ACC112 (cell line): ENCODE measurements around the gene ITGB2.
A peak's percentile ranks its signal among the peaks of the same experiment; 100 is the strongest.

Experiments
- H2AFZ ChIP-seq: fragments of 200-600 bp; sonication (generic); one replicate; pipeline ENCODE4 v1.6.0; 2017; ENCODE audit warnings: antibody characterized with exemption, low read length; ENCODE audit not compliant: unreplicated experiment
- H3K27ac ChIP-seq: fragments of 200-600 bp; sonication (generic); 2 replicates; pipeline ENCODE4 v1.5.1; 2014; ENCODE audit warnings: low read depth, mild to moderate bottlenecking, antibody characterized with exemption, low read length, moderate library complexity
- H3K27me3 ChIP-seq: fragments of 200-600 bp; sonication (generic); 2 replicates; pipeline ENCODE4 v1.6.1; 2014; ENCODE audit warnings: mild to moderate bottlenecking, antibody characterized with exemption, low read length, moderate library complexity, mixed read lengths; ENCODE audit not compliant: insufficient read depth
- H3K36me3 ChIP-seq: fragments of 200-600 bp; sonication (generic); 2 replicates; pipeline ENCODE4 v1.6.1; 2016; ENCODE audit warnings: mild to moderate bottlenecking, antibody characterized with exemption, low read length, moderate library complexity, mixed read lengths; ENCODE audit not compliant: insufficient read depth
- H3K4me1 ChIP-seq: fragments of 200-600 bp; sonication (generic); one replicate; pipeline ENCODE4 v1.6.1; 2016; ENCODE audit warnings: low read length, mixed read lengths; ENCODE audit not compliant: insufficient read depth, unreplicated experiment, control insufficient read depth
- H3K4me3 ChIP-seq: fragments of 200-600 bp; sonication (generic); 2 replicates; pipeline ENCODE4 v1.5.1; 2014; ENCODE audit warnings: mild to moderate bottlenecking, low read depth, low read length
- H3K79me2 ChIP-seq: fragments of 200-600 bp; sonication (generic); one replicate; pipeline ENCODE4 v1.6.0; 2016; ENCODE audit warnings: low read length; ENCODE audit not compliant: control insufficient read depth, unreplicated experiment, insufficient read depth

Gene ITGB2

DNA sequence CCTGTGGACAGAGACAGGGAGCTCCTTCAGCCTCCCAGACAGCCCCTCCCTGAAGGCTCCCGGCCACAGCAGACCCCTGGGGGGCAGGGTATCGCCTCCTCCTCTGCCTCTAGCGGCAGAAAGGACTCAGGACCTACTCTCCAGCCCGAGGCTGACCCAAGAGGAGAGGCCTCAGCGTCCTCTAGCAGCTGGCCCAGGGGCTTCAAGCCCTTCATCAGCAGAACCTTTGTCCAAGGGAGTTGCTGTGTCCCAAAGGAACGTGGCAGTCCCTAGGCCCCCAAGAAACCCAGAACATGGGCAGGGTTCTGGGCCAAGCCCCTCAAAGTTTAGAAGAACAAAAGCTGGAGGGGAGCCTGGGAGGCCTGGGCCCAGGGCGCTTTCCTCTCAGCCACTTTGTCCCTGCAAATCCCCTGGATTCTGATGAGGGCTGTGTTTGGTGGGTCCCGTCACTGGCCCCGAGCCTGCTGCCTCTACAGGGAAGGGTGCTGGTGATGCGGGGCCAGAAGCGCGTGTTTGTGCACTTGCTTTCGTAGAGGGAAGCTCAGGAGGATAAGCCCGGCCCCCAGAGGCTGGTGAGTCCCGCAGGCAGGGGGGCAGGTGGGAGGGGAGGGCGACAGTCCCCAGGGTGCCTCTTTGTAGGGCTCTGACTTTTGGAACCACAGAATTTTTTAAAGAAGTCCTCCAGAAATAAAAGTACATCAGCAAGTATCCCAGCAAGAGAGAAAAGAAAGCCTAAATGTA is 13.3 kb downstream of the ITGB2 start:
- H3K27me3 ChIP-seq, result peaks cover 4% of the 10 kb centered on the region; the same call in 1 of the 2 replicates
- H2AFZ ChIP-seq, result peak overlapping the region; percentile 77
- H3K4me3 ChIP-seq, result peak overlapping the region; percentile 69; the same call in 1 of the 2 replicates
- peaks cover 9% of the 10 kb centered on the region for H3K4me1 ChIP-seq
- no peaks in the 10 kb centered on the region for H3K36me3 ChIP-seq
- H3K27ac ChIP-seq, result no peak overlapping the region
- H3K79me2 ChIP-seq, result no peaks in the 10 kb centered on the region

DNA sequence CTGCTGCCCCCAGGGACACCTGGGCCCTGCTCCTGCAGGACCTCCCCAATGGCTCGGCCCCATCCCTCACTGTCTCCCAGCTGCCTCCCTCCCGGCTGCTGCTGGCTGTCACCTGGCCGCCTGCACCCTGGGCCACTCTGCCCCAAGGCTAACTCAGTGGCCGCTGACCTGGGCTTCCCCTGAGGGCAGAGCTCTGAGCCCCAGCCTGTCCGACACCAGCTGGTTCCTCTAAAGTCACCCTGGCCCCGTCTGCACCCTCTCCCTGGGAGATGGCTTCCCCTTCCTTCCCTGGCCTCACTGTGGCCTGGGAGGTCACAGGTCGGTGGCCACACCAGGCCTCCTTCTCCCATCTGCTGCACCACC is 15.0 kb downstream of the ITGB2 start:
- Histone ChIP-seq H3K4me3 (no peak overlapping the region), H3K27ac (no peak overlapping the region), H3K79me2 (no peaks in the 10 kb centered on the region)

GRCh38 chr21:44905016-44905727 is 15.5 kb downstream of the ITGB2 start:
- H3K4me1 ChIP-seq, result no peaks in the 10 kb centered on the region
- H3K79me2 ChIP-seq, result no peaks in the 10 kb centered on the region
- no peak overlapping the region for H2AFZ ChIP-seq
- H3K27ac ChIP-seq, result no peak overlapping the region
- peaks cover 9% of the 10 kb centered on the region for H3K27me3 ChIP-seq
- no peak overlapping the region for H3K4me3 ChIP-seq
- H3K36me3 ChIP-seq, result no peaks in the 10 kb centered on the region

More for the DNA sequence above, 15.0 kb downstream of the ITGB2 start:
- peaks cover 8% of the 10 kb centered on the region; the same call in 1 of the 2 replicates for H3K27me3 ChIP-seq
- H3K4me1 ChIP-seq, result no peaks in the 10 kb centered on the region
- no peaks in the 10 kb centered on the region for H3K36me3 ChIP-seq
- no peak overlapping the region for H2AFZ ChIP-seq

DNA sequence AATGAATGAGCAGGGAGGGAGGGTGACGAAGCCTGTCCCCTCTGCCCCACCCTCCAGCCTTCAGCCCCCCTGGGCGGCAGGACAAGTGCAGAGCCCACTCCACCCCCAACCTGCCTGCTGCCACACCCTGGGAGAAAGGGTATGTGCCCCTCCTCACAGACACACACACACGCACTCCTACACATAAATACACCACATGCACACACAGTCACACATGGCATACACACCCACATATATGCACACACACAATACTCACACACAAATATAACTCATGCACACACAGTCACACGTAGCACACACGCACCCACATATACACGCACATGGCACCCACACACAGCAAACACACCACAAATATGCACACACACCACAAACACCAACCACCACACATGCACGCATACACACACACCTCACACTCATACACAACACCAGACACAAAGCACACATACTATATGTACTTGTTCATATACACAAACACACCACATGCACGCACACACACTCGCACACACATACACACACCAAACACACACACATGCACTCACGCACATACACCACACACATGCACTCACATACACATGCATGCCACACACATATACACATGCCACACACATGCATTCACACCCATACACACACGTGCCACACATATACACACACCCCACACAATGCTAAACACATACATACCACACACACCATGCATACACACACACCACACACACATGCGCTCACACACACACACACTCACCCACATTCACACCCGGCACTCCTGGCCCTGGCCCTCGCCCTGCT is 16.4 kb downstream of the ITGB2 start:
- Histone ChIP-seq H3K27ac (no peak overlapping the region), H2AFZ (no peak overlapping the region), H3K79me2 (no peaks in the 10 kb centered on the region), H3K27me3 (peaks cover 17% of the 10 kb centered on the region), H3K36me3 (no peaks in the 10 kb centered on the region), H3K4me1 (no peaks in the 10 kb centered on the region), H3K4me3 (no peak overlapping the region)

DNA sequence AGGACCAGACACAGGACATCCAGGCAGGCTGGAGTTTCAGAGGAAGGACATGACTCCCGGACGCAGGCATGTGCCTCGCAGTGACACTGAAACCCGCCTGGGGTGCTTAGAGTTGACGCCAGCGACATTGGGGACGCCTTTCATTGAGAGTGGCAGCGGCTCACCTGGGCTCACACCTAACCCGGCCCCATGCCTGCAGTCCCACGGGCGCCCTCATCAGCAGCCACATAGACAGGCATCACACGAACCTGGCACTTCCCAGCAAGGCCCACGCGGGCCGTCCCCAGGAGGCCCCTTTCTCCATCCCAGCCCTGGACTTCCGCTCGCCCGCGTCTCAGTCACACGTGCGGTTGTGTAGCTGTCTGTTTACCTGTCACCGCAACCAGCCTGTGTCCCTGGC is 17.0 kb downstream of the ITGB2 start:
- Histone ChIP-seq H3K79me2 (no peaks in the 10 kb centered on the region), H3K27ac (no peak overlapping the region), H2AFZ (no peak overlapping the region), H3K36me3 (no peaks in the 10 kb centered on the region), H3K4me1 (no peaks in the 10 kb centered on the region), H3K4me3 (no peak overlapping the region), H3K27me3 (peaks cover 19% of the 10 kb centered on the region)

- Histone ChIP-seq H3K36me3 (no peaks in the 10 kb centered on the region), H3K27ac (no peak overlapping the region), H3K4me3 (no peak overlapping the region), H2AFZ (no peak overlapping the region), H3K27me3 (peaks cover 25% of the 10 kb centered on the region), H3K79me2 (no peaks in the 10 kb centered on the region), H3K4me1 (no peaks in the 10 kb centered on the region)
Measured at GRCh38 chr21:44903050-44903685, 17.5 kb downstream of the ITGB2 start.

- H2AFZ ChIP-seq, result no peak overlapping the region
- H3K4me3 ChIP-seq, result no peak overlapping the region
- H3K27ac ChIP-seq, result no peak overlapping the region
- no peaks in the 10 kb centered on the region for H3K4me1 ChIP-seq
- H3K27me3 ChIP-seq, result peaks cover 31% of the 10 kb centered on the region
- no peaks in the 10 kb centered on the region for H3K36me3 ChIP-seq
- H3K79me2 ChIP-seq, result no peaks in the 10 kb centered on the region
Measured at GRCh38 chr21:44902268-44903049, 18.2 kb downstream of the ITGB2 start.

GRCh38 chr21:44901391-44902074 is 19.2 kb downstream of the ITGB2 start:
- no peaks in the 10 kb centered on the region for H3K36me3 ChIP-seq
- no peak overlapping the region for H3K4me3 ChIP-seq
- H3K27me3 ChIP-seq, result peaks cover 31% of the 10 kb centered on the region
- H3K27ac ChIP-seq, result no peak overlapping the region
- no peaks in the 10 kb centered on the region for H3K4me1 ChIP-seq
- H2AFZ ChIP-seq, result no peak overlapping the region
- H3K79me2 ChIP-seq, result no peaks in the 10 kb centered on the region

DNA sequence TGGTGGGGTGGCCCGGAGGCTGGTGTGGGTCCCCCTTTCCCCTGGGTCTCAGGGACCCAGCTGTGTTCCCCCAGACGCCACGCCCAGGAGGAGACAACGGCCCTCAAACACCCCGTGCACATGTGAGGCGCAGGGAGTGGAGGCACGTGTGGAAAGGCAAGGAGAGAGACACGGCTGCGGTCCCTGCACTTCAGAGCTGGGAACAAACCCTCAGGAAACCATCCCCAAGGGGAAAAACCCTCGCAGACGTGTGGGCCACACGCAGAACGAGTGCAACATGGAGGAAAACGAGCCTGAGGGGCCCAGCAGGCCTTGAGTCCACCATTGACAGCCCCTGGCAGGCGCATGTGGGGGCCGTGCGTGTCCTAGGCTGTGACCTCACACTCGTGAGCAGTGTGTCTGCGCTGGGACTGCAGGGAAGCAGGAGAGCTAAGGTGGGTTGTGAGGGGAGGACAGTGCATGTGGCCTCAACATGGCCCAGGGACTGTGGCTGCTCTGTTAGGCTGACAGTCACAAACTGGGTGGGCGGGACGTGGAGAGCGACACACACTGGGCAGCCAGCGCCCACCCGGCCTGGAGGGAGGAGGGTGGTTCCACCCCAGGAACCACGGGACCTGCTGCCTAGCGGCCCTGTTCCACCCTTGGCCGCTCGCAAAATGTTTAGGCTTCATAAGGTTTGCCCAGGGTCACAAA is 20.0 kb downstream of the ITGB2 start:
- peaks cover 31% of the 10 kb centered on the region for H3K27me3 ChIP-seq
- no peak overlapping the region for H3K27ac ChIP-seq
- H2AFZ ChIP-seq, result no peak overlapping the region
- no peaks in the 10 kb centered on the region for H3K79me2 ChIP-seq
- H3K36me3 ChIP-seq, result no peaks in the 10 kb centered on the region
- H3K4me1 ChIP-seq, result no peaks in the 10 kb centered on the region
- no peak overlapping the region for H3K4me3 ChIP-seq
